Medulla oblongata (tissue), 1 donor: ENCODE data around the gene DSCAM.

Source experiments
- DNase-seq: peaks from one replicate; pipeline ENCODE4 v3.0.0-alpha.2; 2015; ENCODE audit errors: extremely low spot score

The DSCAM gene

DNA sequence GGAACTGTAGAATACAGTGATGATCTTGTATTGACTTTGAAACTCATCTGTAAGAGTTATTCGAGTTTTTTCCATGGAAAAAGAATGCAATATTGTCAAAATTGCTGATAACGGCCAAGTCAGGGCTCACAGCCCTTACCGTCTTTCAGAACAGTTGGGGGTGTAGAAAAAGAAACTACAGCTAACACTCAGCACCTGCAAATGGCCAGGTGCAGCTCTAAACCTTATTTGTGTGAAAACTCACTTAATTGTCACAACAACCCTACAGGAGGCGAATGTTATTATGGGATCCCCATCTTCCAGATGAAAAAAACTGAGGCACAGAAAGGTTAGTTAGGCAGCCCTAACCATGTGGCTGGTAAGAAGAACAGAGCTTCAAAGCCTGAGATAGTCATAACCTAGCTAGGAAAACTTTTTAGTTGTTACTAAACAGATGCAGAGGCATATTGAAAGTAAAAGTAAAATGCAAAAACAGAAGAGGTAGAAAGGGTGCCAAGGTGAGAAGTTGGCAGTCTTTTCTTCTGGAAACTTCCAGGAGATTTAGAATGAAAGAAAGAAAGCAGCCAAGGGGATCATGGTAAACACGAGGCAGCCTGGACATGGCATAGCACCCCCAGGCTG lies 76.4 kb downstream of the DSCAM start:
- no peak for DNase-seq

DNA sequence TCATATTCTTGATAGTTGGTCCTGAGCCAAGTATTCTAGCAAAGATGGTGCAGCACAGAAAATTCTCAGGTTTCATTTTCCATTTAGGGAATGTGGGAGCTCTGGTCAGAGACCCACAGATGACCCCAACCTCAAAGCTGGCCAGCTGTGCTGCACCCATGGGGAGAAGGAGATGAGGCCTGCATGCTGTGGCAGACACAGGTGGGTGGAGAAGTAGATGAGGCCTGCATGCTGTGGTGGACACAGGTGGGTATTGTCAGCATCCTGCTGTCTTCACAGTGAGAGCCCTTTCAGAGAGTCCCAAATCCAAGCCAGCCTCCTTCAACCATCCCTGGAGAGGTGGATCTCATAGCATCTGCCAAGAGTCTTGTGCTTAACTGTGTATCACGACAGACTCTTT lies 77.7 kb downstream of the DSCAM start:
- no peak for DNase-seq

DNA sequence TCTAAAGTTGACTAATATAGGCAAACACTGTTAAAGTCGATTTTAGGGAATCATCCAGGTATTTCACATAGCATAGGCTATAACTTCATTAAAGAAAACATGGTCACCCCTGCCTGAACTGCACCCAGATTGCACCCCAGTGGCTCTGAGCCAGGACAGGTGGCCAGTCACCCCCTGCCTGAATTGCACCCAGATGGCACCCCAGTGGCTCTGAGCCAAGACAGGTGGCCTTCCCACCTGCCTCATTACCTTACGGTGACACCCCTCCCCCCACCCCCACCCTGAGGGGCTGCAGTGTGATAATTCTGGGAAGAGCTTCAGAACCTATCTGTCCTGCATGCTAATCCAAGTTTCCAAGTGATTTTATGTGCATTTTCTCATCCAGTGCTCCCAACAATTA lies 78.9 kb downstream of the DSCAM start:
- no peak for DNase-seq

GRCh38 chr21:40766381-40766780 lies 80.6 kb downstream of the DSCAM start:
- no peak for DNase-seq

GRCh38 chr21:40765811-40766210 lies 81.1 kb downstream of the DSCAM start:
- no peak for DNase-seq

DNA sequence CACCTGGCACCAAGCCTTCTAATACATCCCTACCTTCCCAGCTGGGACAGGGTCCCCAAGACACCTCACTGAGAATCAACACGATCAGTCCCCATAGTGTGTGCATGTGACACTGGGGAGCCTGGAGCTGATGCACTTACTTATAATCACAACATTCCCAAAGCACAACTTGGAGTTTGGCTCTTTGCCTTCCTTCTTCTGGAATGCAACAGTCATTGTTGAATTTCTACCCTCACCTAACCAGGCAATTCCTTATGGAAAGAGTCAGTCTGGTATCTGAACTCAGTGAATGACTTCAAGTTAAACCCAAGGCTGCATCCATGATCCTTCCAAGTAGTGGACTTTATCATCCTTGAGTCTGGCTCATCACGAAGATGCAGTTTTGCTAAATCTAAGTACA lies 86.1 kb downstream of the DSCAM start:
- no peak for DNase-seq

DNA sequence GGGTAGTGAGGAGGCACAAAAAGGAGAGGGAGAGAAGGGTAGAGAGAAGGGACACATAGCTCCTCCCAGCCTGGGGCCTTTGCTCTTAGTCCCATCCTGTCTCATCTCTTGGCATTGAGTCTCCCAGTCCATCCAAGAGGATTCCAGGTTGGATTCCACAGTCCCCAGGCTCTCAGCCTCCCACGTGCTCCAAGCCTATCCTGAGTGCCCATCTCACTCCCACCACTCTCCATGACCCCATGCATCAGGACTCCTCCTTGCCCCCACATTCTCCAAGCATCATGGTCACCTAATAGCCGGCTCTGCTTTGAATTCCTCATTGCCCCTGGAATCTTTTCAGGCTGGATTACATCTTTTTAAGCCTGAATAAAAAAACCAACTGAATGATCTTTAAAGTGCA lies 87.9 kb downstream of the DSCAM start:
- no peak for DNase-seq

DNA sequence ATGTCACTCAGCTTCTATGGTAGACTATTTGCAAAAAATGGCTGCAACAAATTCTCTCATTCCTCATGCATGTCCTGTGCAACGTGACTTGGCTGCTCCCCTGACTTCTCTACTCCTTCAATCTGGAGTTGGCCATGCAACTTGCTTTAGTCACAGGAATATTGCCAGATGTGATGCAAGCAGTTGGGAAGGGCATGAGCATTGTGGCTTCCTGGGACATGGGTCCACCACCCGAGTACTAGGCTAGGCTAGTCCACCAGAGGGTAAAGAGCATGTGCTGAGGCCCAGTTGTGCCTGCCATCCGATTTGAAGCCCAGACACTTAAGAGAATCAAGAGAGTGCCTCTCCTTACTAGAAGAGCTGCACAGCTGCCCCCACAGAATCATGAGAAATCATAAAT lies 89.6 kb downstream of the DSCAM start:
- no peak for DNase-seq

GRCh38 chr21:40754466-40754865 lies 92.5 kb downstream of the DSCAM start:
- DNase-seq = no peak

DNA sequence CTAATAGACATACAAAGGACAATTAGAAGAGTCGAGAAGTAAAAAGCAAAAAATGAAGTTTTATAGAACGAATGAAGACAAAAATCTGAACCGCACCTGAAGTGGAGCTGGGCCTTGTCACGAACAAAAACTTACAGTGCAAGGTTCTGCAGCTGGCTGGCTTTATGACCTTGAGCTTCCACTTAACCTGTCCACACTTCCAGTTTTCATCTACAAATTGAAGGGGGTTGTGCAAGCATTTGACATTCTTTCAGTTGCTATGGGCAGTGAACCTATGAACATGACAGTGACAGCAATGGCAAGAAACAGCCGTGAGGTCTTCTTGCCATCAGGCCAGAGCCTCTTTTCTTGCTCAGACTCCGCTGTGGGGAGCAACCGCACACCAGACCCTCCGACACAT lies 93.2 kb downstream of the DSCAM start:
- no peak for DNase-seq

DNA sequence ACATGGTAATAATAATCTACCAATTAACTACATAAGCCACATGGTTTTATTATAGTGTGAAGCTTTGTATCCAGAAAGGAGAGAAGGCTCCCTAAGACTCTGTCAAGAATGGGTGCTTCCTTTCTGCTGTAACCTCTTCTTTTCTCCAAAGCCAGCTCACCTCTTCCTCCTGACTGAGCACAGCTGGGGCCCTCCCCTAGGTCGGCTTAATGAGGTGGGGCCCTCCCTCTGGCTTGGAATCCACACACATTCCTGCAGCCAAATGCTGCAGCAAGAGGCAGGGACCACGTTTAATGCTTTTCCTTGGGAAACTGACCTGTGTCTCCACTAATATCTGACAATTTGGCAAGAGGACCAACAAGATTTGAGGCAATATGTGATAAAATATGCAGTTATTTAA lies 94.8 kb downstream of the DSCAM start:
- no peak for DNase-seq

DNA sequence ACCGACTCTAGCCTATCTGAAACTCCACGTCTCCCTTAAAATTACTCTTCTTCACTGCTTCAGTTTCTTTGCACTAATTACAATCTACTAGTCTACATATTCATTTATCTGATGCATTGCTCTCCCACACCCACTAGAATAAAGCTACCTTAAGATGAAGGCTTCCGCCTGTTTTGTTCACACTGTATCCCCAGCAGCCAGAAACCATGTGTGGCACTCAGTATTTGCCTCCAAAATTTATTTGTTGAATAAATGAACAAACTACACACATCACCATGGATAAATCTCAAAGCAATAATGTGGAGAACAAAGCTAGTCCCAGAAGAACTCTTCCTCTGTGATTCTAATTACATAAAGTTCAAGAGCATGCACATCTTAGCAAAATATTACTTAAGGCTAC lies 95.7 kb downstream of the DSCAM start:
- no peak for DNase-seq

- no peak for DNase-seq
These were observed 110.8 kb downstream of the DSCAM start for GRCh38 chr21:40736145-40736544.

- DNase-seq = no peak
These were observed 113.9 kb downstream of the DSCAM start for GRCh38 chr21:40733024-40733397.

GRCh38 chr21:40732253-40733023 lies 114.5 kb downstream of the DSCAM start:
- no peak for DNase-seq

DNA sequence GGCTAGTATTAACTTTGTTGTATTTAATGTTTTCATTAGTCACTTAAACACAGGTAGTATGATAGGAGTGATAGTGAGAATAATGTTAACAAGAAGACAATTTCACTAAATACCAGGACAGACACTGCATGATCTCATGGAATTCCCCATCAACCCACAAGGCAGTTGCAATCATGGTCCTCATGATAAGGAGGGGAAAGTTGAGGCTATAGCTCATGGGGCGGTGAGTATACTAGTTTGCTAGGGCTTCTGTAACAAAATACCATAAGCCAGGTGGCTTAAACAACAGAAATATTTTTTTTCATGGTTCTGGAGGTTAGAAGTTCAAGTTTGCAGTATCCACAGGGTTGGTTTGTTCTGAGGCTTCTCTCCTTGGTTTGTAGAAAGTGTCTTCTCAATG lies 115.8 kb downstream of the DSCAM start:
- no peak for DNase-seq

- no peak for DNase-seq
These were observed 116.5 kb downstream of the DSCAM start for GRCh38 chr21:40730426-40730800.

DNA sequence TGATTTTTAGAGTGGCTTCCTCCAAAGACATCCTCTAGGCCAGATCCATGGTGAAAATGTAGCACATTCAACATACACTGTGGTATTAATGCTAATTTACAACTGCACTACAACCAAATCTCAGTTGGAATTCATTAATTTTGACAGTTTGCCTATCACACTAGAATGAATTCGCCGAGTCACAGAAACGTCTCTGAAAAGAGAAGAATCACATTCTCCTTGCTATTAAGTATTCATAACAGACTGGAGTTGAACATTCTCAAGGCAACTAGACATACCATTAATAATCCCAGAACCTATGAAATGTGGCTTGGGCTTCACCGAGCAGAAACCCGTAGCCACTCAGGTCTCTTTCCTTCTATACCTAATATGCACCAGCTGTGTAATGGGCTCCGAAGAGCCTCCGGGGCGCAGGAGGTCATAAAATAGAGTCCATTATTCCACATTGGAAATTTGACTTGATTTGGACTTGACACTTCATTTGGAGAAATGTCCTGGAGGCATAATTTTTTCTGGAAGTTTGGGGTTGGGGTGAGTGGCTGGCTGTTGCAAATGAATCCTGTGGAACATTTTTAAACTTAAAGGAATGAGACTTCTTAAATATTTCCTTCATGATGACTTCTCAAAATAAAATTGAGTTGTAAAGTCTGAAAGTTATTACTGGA lies 117.1 kb downstream of the DSCAM start:
- no peak for DNase-seq

DNA sequence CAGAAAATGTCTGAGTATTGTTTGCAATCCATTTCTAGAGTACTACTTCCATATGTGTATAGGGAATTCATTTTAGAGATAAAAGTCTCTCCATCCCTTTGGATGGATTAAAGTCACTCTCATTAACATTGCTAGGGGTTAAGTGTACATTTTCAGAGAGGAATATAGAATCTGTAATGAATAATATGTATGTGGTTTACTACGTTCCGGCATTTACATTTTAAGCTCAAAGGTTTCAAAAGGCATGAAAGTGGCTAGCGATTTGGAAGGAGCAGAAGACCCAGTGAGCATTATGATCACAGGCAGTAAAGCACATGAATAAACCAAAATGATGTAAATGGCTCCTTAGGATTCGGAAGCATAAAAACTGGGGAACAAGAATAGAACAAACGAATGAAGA lies 123.0 kb downstream of the DSCAM start:
- no peak for DNase-seq

DNA sequence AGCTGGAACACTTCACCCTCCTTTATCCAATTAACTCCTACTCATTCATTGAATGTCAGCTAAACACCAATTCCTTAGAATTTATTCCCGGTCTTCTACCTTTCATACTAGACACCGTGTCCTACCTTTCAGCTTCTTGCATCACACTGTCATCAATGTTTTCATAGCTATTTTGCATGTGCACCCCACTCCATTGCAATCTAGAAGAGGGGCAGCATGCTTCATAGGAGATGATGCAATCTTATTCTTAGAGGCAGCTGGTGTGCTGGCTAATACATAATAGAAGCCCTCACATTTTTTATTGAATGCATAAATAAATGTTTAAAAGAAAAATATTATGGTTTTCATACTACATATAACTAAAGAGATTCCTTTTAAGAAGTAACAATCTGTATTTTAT lies 123.6 kb downstream of the DSCAM start:
- DNase-seq = no peak

- DNase-seq = no peak
These were observed 127.3 kb downstream of the DSCAM start for GRCh38 chr21:40719615-40720014.

DNA sequence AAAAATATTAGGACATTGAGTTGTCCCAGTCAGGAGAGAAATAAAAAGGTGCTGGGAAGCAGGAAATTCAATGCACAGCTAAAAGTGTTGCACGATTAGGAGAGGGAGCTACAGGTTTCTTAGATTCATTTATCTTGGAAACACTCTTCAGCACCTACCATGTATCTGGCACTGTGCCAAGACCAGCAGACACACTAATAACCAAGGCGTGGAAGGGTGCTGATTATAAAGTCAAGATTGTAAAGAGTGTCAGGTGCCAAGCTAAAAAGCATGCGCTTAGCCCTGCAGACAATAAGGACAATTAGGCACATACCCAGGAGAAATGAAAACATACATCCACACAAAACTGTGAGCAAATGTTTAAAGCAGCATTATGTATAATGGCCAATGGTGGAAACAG lies 129.9 kb downstream of the DSCAM start:
- no peak for DNase-seq

- no peak for DNase-seq
These were observed 132.4 kb downstream of the DSCAM start for GRCh38 chr21:40714536-40714935.
